Measurements from ENCODE around the gene CAMTA1.

Gene CAMTA1

GRCh38 chr1:7752512-7753417 lies 967.5 kb downstream of the CAMTA1 start:
- TF ChIP-seq CTCF (IDR thresholded peaks at IDR 0.05; ENCODE audit: insufficient read depth, low read depth, low read length, missing control alignments) = peak; percentile 75
- DNase-seq (ENCODE audit: low read depth) = peak; percentile 72
- H3K4me3 ChIP-seq (ENCODE audit: low read length) = peak overlapping the region; percentile 23

- no peak for DNase-seq (ENCODE audit: low read depth)
- no peak overlapping the region for H3K4me3 ChIP-seq (ENCODE audit: low read length)
- no peak for TF ChIP-seq CTCF (IDR thresholded peaks at IDR 0.05; ENCODE audit: insufficient read depth, low read depth, low read length, missing control alignments)
These were observed 968.4 kb downstream of the CAMTA1 start for GRCh38 chr1:7753641-7754040.

DNA sequence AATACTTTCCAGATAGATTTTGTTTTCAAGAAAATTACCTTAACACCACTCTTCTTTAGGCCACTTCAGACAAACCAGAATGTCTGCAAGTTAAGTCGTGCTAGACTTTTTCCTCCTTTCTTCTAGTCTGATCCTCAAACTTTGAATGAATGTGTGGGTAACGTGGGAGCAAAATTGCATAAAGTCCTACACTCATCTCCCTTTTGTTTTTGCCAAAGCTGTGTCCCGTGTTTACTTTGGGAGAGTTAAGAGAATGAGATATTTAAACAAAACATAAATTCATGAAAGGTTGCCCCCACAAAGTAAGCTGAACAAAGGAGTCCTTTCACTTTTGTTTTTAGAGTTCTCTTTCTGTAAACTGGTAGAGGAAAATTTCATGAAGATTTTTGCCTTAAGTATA lies 969.0 kb downstream of the CAMTA1 start:
- DNase-seq (ENCODE audit: low read depth) = no peak
- no peak for TF ChIP-seq CTCF (IDR thresholded peaks at IDR 0.05; ENCODE audit: insufficient read depth, low read depth, low read length, missing control alignments)
- H3K4me3 ChIP-seq (ENCODE audit: low read length) = no peak overlapping the region

- DNase-seq (ENCODE audit: low read depth) = no peak
- peak; percentile 13 for TF ChIP-seq CTCF (IDR thresholded peaks at IDR 0.05; ENCODE audit: insufficient read depth, low read depth, low read length, missing control alignments)
- H3K4me3 ChIP-seq (ENCODE audit: low read length) = no peak overlapping the region
These were observed 970.2 kb downstream of the CAMTA1 start for GRCh38 chr1:7755448-7755847.

DNA sequence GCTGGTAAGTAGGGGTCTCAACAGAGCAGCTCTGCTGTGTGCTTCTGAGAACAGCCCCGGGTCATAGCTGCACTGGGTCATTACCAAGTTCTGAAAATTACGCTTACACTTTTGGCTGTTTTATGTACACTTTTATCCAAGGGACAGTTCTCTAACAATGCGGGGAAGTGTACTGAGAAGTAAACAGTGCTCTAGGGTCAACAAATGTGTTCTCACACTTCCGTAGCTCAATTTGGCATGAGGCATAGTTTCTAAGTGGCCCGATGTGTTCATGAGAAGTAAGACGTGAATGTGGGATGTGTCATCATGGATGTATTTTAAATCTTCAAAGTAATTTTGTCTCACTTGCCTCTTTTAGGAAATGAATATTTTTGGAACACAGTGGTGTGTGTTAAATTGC lies 975.0 kb downstream of the CAMTA1 start:
- H3K4me3 ChIP-seq (ENCODE audit: low read length) = no peak overlapping the region
- DNase-seq (ENCODE audit: low read depth) = no peak
- no peak for TF ChIP-seq CTCF (IDR thresholded peaks at IDR 0.05; ENCODE audit: insufficient read depth, low read depth, low read length, missing control alignments)

DNA sequence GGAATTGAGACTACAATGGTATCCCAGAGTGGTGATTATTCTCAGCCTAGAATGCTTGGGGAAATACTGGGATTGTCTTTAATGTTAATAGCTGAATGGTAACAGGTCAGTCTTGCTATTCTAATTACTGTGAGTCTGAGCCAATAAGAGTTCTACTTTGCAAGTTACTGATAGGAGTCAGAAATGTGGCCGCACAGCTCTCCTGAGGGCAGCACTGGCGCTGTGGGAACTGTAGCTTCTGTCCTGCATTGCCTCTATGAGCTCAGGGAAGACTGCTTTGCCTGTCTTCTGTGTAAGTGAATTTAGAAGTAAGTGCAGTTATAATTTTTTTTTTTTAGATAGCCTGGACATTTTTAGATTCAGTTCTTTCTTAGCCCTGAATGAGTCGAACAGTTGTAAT lies 975.8 kb downstream of the CAMTA1 start:
- no peak for TF ChIP-seq CTCF (IDR thresholded peaks at IDR 0.05; ENCODE audit: insufficient read depth, low read depth, low read length, missing control alignments)
- DNase-seq (ENCODE audit: low read depth) = no peak
- no peak overlapping the region for H3K4me3 ChIP-seq (ENCODE audit: low read length)

DNA sequence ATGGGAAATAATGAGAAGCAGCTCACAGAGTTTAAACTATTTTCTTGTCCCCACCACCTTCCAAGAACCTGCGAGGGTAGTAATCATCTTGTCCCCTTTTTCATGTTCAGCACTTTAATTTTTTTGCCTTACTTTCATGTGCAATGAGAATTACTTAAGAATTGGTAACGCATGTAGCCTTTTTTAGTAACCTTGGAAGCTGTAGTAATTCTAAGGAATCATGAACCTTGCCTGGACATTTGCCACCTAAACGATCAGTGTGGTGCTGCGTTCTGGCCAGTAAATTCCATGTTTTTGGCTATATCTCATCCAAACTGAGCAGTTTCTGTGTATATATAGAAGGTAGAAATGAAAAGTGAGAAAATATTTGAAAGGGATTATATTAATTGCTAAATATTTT lies 981.9 kb downstream of the CAMTA1 start:
- DNase-seq (ENCODE audit: low read depth) = no peak
- H3K4me3 ChIP-seq (ENCODE audit: low read length) = no peak overlapping the region
- TF ChIP-seq CTCF (IDR thresholded peaks at IDR 0.05; ENCODE audit: insufficient read depth, low read depth, low read length, missing control alignments) = no peak

All from epithelial cell of esophagus (primary cell).